GM18873 (cell line): Measurements from ENCODE around the gene BFSP1.

Experiments used
- ATAC-seq: cut with Tn5 transposase; IDR thresholded peaks from one replicate; pipeline ENCODE4 v1.9.1; 2021; ENCODE audit warnings: mild to moderate bottlenecking, moderate library complexity, moderate number of reproducible peaks; ENCODE audit not compliant: unreplicated experiment, low FRiP score

The BFSP1 gene

DNA sequence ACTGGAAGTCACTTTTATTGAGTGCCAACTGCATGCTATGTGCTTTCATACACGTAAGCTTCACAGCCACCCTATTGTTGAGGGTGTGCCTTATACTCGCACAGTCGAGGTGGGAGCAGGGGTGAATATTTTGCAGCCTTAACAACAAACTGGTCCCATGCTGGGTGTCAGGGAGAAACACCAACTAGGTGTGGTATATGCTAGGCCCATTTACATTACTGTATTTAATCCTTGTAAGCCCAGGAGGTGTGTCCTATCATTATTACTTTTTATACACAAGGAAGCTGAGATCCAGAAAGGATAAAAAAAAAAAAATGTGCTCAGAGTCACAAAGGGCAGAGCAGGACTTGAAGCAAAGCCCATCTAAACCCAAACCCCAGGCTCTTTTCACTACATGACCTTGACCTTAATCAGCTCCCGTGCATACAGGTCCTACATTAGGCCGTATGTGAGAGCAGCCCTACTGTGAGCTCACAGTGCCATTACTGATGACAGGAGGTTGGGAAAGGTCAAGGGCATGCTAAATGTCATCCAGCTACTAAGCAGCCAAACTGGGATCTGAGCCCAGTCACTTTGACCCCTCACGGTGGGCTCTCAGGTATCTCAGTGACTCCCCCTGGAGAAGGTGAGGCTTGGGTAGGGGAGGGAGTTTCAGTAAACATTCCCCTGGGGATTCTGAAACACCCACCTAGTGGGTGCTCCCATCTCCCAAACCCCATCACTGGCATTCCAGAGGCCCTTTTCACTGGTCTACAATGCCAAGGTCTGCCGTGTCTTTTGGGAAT is 61.7 kb downstream of the BFSP1 start:
- no peak for ATAC-seq

- no peak for ATAC-seq
Measured at GRCh38 chr20:17468073-17468840, 62.9 kb downstream of the BFSP1 start.

GRCh38 chr20:17467120-17467655 is 64.0 kb downstream of the BFSP1 start:
- no peak for ATAC-seq

- no peak for ATAC-seq
Measured at GRCh38 chr20:17466641-17467040, 64.5 kb downstream of the BFSP1 start.

GRCh38 chr20:17465236-17465635 is 65.9 kb downstream of the BFSP1 start:
- no peak for ATAC-seq

GRCh38 chr20:17463711-17464110 is 67.5 kb downstream of the BFSP1 start:
- no peak for ATAC-seq

DNA sequence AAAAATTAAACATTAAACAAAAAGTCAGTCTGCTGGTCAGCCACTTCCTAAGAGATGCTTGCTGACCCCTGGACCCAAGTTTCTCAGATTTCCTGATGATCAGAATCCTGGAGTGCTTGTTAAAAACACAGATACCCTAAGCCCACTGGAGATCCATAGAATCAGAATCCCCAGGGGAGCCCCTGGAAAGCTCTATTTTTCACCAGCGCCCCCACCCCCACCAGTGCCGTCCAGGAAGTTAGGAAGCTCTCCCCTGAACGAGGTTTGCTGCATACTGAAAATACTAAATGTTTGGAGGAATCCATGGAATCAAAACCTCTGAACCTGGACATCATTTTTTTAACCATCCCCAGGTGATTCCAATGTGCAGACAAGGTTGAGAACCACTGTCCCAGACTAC is 69.2 kb downstream of the BFSP1 start:
- no peak for ATAC-seq

GRCh38 chr20:17460119-17460518 is 71.1 kb downstream of the BFSP1 start:
- no peak for ATAC-seq

DNA sequence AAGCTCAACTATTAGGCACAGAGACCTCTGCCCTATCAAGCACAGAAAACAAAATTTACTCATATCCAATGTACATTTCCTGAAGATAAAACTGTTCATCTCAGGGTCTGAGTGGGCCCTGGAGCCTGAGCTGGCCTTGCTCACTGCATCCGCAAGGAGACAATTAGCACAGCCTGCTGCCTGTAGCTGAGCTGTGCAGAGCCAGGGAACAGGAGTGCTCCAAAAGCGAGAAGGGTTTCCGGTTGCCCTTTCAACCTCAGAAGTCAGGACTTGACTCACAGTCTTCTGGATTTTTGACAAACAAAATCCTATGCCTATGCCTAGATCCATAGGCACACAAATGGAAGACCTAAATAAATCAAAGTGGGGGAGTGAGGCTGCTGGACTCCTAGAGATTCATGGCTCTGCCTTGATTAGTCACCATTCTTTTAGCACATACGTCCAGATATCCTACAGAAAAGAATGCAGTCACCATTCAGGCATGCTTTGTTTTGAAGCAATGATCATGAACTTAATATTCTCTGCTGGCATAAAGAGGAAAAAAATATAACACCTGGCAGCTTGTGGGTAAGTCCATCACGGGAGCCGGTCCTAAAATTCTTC is 73.5 kb downstream of the BFSP1 start:
- no peak for ATAC-seq

- ATAC-seq, result no peak
Measured at GRCh38 chr20:17457079-17457478, 74.1 kb downstream of the BFSP1 start.

- no peak for ATAC-seq
Measured at GRCh38 chr20:17456279-17456678, 74.9 kb downstream of the BFSP1 start.

- no peak for ATAC-seq
Measured at GRCh38 chr20:17453592-17453991, 77.6 kb downstream of the BFSP1 start.

GRCh38 chr20:17452441-17452840 is 78.7 kb downstream of the BFSP1 start:
- ATAC-seq, result no peak

GRCh38 chr20:17449031-17449430 is 82.1 kb downstream of the BFSP1 start:
- ATAC-seq, result no peak

- ATAC-seq, result no peak
Measured at GRCh38 chr20:17448071-17448470, 83.1 kb downstream of the BFSP1 start.

DNA sequence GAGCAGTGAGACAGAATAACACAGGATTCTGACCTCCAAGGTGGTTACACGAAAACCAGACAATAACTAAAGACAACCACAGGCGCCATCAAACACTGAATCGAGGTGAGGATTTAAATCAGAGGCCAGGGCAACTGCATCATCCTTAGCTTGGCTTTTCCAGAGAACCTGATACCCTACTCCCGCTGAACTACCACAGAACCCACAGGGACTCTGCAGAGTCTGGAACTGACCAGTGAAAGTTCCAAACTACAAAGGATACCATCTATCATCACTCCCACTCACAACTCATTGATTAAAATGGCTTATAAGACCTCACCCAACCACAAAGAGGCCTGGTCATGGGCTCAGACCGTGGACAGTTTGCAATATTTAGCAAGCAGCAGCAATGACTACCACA is 85.0 kb downstream of the BFSP1 start:
- no peak for ATAC-seq

- no peak for ATAC-seq
Measured at GRCh38 chr20:17445543-17445942, 85.6 kb downstream of the BFSP1 start.

- no peak for ATAC-seq
Measured at GRCh38 chr20:17444091-17444490, 87.1 kb downstream of the BFSP1 start.
